Endodermal cell (in vitro differentiated cells): ENCODE data around the gene SLC30A2. TPM values are rescaled to one million over a fixed set of nuclear protein-coding genes. Genes with fewer than 3 reads are reported as not detected.

ENCODE experiments used
- DNase-seq: peaks from one replicate; pipeline ENCODE4 v3.0.0-alpha.2; 2017
- H3K27ac ChIP-seq: 2 replicates; pipeline ENCODE4 v1.5.1; 2013; ENCODE audit warnings: mild to moderate bottlenecking, low read depth, low read length, moderate library complexity
- H3K27me3 ChIP-seq: 2 replicates; pipeline ENCODE4 v1.6.1; 2013; ENCODE audit warnings: mild to moderate bottlenecking, low read length, moderate library complexity; ENCODE audit not compliant: insufficient read depth, control insufficient read depth, poor library complexity, severe bottlenecking
- H3K36me3 ChIP-seq: 2 replicates; pipeline ENCODE4 v1.7.0; 2013; ENCODE audit warnings: mild to moderate bottlenecking, low read length, moderate library complexity; ENCODE audit not compliant: control insufficient read depth, insufficient read depth
- H3K4me1 ChIP-seq: one replicate; pipeline ENCODE4 v1.7.0; 2013; ENCODE audit warnings: low read length; ENCODE audit not compliant: control insufficient read depth, insufficient read depth
- H3K4me3 ChIP-seq: 2 replicates; pipeline ENCODE4 v1.5.1; 2013; ENCODE audit warnings: mild to moderate bottlenecking, low read length, moderate library complexity
- H3K9ac ChIP-seq: 2 replicates; pipeline ENCODE4 v1.6.1; 2013; ENCODE audit warnings: mild to moderate bottlenecking, low read length, moderate library complexity; ENCODE audit not compliant: poor library complexity, severe bottlenecking; ENCODE audit errors: extremely low read depth
- H3K9me3 ChIP-seq: 2 replicates; pipeline ENCODE4 v1.6.1; 2013; ENCODE audit warnings: mild to moderate bottlenecking, low read length, moderate library complexity; ENCODE audit not compliant: control insufficient read depth
- H3K27ac Mint-ChIP-seq: 2 replicates; pipeline ENCODE4 v1.8.0; 2020; ENCODE audit warnings: mixed read lengths
- H3K27me3 Mint-ChIP-seq: 2 replicates; pipeline ENCODE4 v1.8.0; 2021; ENCODE audit warnings: mild to moderate bottlenecking, mixed read lengths; ENCODE audit not compliant: insufficient read depth
- H3K36me3 Mint-ChIP-seq: 2 replicates; pipeline ENCODE4 v1.8.0; 2020; ENCODE audit warnings: low read depth, mixed read lengths
- H3K4me1 Mint-ChIP-seq: 2 replicates; pipeline ENCODE4 v1.8.0; 2020; ENCODE audit warnings: mixed read lengths
- H3K4me3 Mint-ChIP-seq: 2 replicates; pipeline ENCODE4 v1.8.0; 2020; ENCODE audit warnings: mild to moderate bottlenecking, moderate library complexity, mixed read lengths
- H3K9me3 Mint-ChIP-seq: 2 replicates; pipeline ENCODE4 v1.8.0; 2020; ENCODE audit warnings: mild to moderate bottlenecking, mixed read lengths
- WGBS, 2 experiments: methylation state at CpG; one replicate each; pipeline versions ENCODE4 v1.1.5 to v1.1.7; 2013; ENCODE audit warnings: missing lambda C conversion rate in 2 of 2, mixed read lengths in 1 of 2; ENCODE audit not compliant: insufficient coverage in 1 of 2, insufficient read length in 1 of 2; 5-methylcytosine and 5-hydroxymethylcytosine counted together
- total RNA-seq, 2 donors: library from RNA; stranded (reverse); fragmentation: NEBNext Ultra II Directional in 1 of 2; extraction: Animal tissue kit (Norgen Biotek cat#: 25700) in 1 of 2; gene quantifications; 2 replicates in 1 of 2; 3 replicates in 1 of 2; pipeline ENCODE4 v1.2.1, GENCODE V29; 2021
- TF ChIP-seq, protein P1 (sequence below): fragments of 200-600 bp; sonication (generic); conservative IDR thresholded peaks from 2 replicates; pipeline ENCODE4 v1.5.0; 2021; ENCODE audit warnings: antibody characterized with exemption, mild to moderate bottlenecking

Gene SLC30A2
- total RNA-seq, 2 donors from 2014 or later: not detected

DNA sequence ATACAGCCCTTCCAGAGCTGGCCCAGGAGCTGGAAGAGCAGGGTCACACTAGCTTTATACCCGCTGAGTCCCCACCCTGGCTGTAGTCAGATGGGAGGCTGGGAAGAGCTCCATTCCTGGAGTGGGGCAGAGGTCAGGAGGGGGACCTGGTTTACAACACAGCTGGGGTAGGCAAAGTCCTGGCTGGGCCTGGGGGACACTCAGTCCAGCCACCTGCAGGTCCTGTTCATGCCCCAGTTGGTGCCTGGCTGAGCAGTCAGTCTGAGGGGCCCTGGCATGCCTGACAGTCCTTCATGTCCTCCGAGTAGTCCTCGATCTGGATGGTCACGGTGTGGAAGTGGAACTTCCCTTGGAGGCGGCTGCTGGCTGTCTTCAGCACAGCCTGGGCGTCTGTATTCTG is 7.0 kb downstream of the SLC30A2 start:
- H3K4me1 ChIP-seq: no peaks in the 10 kb centered on the region
- DNase-seq: no peak
- peaks cover 48% of the 10 kb centered on the region for H3K27me3 ChIP-seq
- H3K4me1 Mint-ChIP-seq: peaks cover 9% of the 10 kb centered on the region
- H3K9me3 Mint-ChIP-seq: no peaks in the 10 kb centered on the region
- H3K4me3 Mint-ChIP-seq: no peak overlapping the region
- peaks cover 49% of the 10 kb centered on the region for H3K27me3 Mint-ChIP-seq
- no peaks in the 10 kb centered on the region for H3K9me3 ChIP-seq
- no peak overlapping the region for H3K27ac ChIP-seq
- no peaks in the 10 kb centered on the region for H3K36me3 Mint-ChIP-seq
- H3K27ac Mint-ChIP-seq: no peak overlapping the region
- H3K4me3 ChIP-seq: no peak overlapping the region
- no peak overlapping the region for H3K9ac ChIP-seq
- TF ChIP-seq, protein P1, sequence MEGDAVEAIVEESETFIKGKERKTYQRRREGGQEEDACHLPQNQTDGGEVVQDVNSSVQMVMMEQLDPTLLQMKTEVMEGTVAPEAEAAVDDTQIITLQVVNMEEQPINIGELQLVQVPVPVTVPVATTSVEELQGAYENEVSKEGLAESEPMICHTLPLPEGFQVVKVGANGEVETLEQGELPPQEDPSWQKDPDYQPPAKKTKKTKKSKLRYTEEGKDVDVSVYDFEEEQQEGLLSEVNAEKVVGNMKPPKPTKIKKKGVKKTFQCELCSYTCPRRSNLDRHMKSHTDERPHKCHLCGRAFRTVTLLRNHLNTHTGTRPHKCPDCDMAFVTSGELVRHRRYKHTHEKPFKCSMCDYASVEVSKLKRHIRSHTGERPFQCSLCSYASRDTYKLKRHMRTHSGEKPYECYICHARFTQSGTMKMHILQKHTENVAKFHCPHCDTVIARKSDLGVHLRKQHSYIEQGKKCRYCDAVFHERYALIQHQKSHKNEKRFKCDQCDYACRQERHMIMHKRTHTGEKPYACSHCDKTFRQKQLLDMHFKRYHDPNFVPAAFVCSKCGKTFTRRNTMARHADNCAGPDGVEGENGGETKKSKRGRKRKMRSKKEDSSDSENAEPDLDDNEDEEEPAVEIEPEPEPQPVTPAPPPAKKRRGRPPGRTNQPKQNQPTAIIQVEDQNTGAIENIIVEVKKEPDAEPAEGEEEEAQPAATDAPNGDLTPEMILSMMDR: no peak
- WGBS, 2 experiments: 88 to 92% methylated on average over 5 to 6 of the region's 6 CpGs
- no peaks in the 10 kb centered on the region for H3K36me3 ChIP-seq

DNA sequence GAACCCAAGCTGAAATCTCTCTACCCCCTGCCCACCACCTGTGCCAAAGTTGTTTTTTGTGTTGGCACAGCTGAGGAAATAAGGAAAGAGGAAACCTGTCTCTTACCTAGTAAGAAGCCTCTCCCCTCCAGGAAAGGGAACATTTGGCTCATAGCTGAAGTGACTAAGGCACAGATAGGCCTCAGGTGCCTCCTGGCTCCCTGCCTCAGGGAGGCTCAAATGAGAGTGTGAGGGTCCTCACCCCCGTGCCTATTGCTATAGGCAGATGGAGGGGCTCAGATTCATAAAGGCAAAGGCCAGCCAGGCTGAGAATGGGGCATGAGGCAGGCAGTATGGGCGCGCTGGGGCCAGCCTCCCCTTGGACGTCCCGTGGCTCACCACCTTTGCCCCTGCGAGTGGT is 7.4 kb downstream of the SLC30A2 start:
- Mint-ChIP-seq H3K9me3 (no peaks in the 10 kb centered on the region), H3K27ac (no peak overlapping the region), H3K4me1 (peaks cover 9% of the 10 kb centered on the region), H3K27me3 (peaks cover 49% of the 10 kb centered on the region), H3K4me3 (no peak overlapping the region), H3K36me3 (no peaks in the 10 kb centered on the region)
- H3K4me1 ChIP-seq: no peaks in the 10 kb centered on the region
- no peak overlapping the region for H3K27ac ChIP-seq
- 90 to 97% methylated on average over 4 to 6 of the region's 6 CpGs for WGBS, 2 experiments
- H3K4me3 ChIP-seq: no peak overlapping the region
- no peak overlapping the region for H3K9ac ChIP-seq
- no peak for DNase-seq
- TF ChIP-seq, protein P1: no peak
- peaks cover 48% of the 10 kb centered on the region for H3K27me3 ChIP-seq
- H3K36me3 ChIP-seq: no peaks in the 10 kb centered on the region
- H3K9me3 ChIP-seq: no peaks in the 10 kb centered on the region

DNA sequence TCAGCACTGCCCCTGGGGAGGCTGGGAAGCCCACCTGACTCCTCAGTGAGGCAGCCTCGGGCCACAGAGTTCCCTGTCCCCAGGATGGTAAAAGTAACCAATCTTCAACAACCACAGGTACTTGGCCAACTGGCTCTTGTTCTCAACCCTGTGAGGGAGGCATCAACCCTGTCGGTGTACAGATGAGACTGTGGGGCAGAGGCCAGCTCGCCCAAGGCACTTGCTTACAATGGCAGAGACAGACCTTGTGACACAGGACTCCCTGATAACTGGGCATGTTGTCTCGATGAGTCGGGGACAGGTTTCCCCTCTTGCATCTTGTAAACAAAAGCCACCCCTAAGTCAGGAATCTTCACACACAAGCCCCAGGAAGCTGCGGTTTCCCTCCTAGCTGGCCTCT is 8.0 kb downstream of the SLC30A2 start:
- TF ChIP-seq, protein P1: no peak
- Mint-ChIP-seq H3K27me3 (peaks cover 48% of the 10 kb centered on the region), H3K36me3 (no peaks in the 10 kb centered on the region), H3K27ac (no peak overlapping the region), H3K4me1 (peaks cover 9% of the 10 kb centered on the region), H3K9me3 (no peaks in the 10 kb centered on the region), H3K4me3 (no peak overlapping the region)
- H3K9ac ChIP-seq: no peak overlapping the region
- DNase-seq: no peak
- WGBS, 2 experiments: 83 to 91% methylated on average over 5 to 6 of the region's 6 CpGs
- H3K27ac ChIP-seq: no peak overlapping the region
- no peak overlapping the region for H3K4me3 ChIP-seq
- H3K36me3 ChIP-seq: no peaks in the 10 kb centered on the region
- H3K4me1 ChIP-seq: no peaks in the 10 kb centered on the region
- H3K27me3 ChIP-seq: peaks cover 44% of the 10 kb centered on the region
- no peaks in the 10 kb centered on the region for H3K9me3 ChIP-seq
